Measurements from ENCODE around the gene RXRA. TPM values are rescaled to one million over a fixed set of nuclear protein-coding genes. Genes with fewer than 3 reads are reported as not detected.

RXRA gene
- total and polyA plus RNA-seq, 2 donors (not counting 3 experiments of a cell fraction or from before 2014, with no cell fraction given) = 15.4 to 37.4 TPM

GRCh38 chr9:134349936-134350335 lies 23.7 kb downstream of the RXRA start:
- H4K20me1 ChIP-seq (replicated peaks; ENCODE audit: control insufficient read depth, extremely low read depth, insufficient read depth, low read length) = no peaks in the 10 kb centered on the region
- intact Hi-C loops (cut with micrococcal nuclease) (no loop called here), dilution Hi-C loops (cut with MboI; ENCODE audit: extremely low pct_ligation_motif_present, low sequenced_read_pairs) (no loop called here)
- no TSS peak for BruUV-seq (replicated peaks)
- peaks cover 35% of the 10 kb centered on the region for H3K79me2 ChIP-seq (ENCODE audit: control insufficient read depth, insufficient read depth, low read length)
- H3K9ac ChIP-seq (replicated peaks; ENCODE audit: extremely low read depth, insufficient read depth, low read length) = no peak overlapping the region
- DNase-seq (ENCODE audit: low read depth, low spot score) = no peak
- no peak for FAIRE-seq
- CTCF ChIA-PET = interaction anchor here (0.7 kb wide), 1 partner anchor 93 kb away, joined by 3 read pairs; no protein-coding TSS in a partner anchor
- H3K9me1 ChIP-seq (replicated peaks; ENCODE audit: control insufficient read depth, extremely low read depth, insufficient read depth, low read length) = no peaks in the 10 kb centered on the region
- no peak overlapping the region for H3K4me3 ChIP-seq (replicated peaks in 1 of 3; ENCODE audit: insufficient read depth in 1 of 3, low read depth in 1 of 3, low read length in 3 of 3)
- POLR2A ChIA-PET = interaction anchor here (0.6 kb wide), 1 partner anchor 22 kb away, joined by 6 read pairs; no protein-coding TSS in a partner anchor
- H3K27me3 ChIP-seq (ENCODE audit: control insufficient read depth in 2 of 2, insufficient read depth in 2 of 2, low read length in 2 of 2) = no peaks in the 10 kb centered on the region
- no peak overlapping the region for H3K4me2 ChIP-seq (ENCODE audit: insufficient read depth, low read length)
- H3K27ac ChIP-seq (ENCODE audit: insufficient read depth, low read depth, low read length) = no peak overlapping the region
- H2AFZ ChIP-seq (ENCODE audit: low read depth, low read length) = no peak overlapping the region
- H3K4me1 ChIP-seq (ENCODE audit: control insufficient read depth, extremely low read depth, insufficient read depth, low read length) = no peaks in the 10 kb centered on the region
- H3K36me3 ChIP-seq (ENCODE audit: control insufficient read depth in 2 of 2, extremely low read depth in 1 of 2, insufficient read depth in 2 of 2, low read length in 2 of 2) = no peaks in the 10 kb centered on the region
- no peak for TF ChIP-seq JUN (IDR thresholded peaks at IDR 0.05; ENCODE audit: borderline replicate concordance, insufficient read depth, insufficient read length, low read depth)
- no peak for TF ChIP-seq GATA2 (IDR thresholded peaks at IDR 0.05; ENCODE audit: insufficient read depth, insufficient read length, low read depth, low read length)
- no peak for TF ChIP-seq MAX (IDR thresholded peaks at IDR 0.05; ENCODE audit: insufficient read depth, insufficient read length)
- TF ChIP-seq EZH2 (IDR thresholded peaks at IDR 0.05; ENCODE audit: borderline replicate concordance, low read depth, low read length, severe bottlenecking) = no peak
- no peak for TF ChIP-seq MYC (IDR thresholded peaks at IDR 0.05; ENCODE audit: low read depth, low read length)
- TF ChIP-seq POLR2AphosphoS5 (IDR thresholded peaks at IDR 0.05; ENCODE audit: insufficient read depth, low read depth, low read length) = no peak
- TF ChIP-seq CTCF (IDR thresholded peaks at IDR 0.05; ENCODE audit: extremely low read depth in 1 of 2, insufficient read depth in 1 of 2, low read depth in 1 of 2, low read length in 2 of 2) = no peak
- no peak for TF ChIP-seq POLR2A (IDR thresholded peaks at IDR 0.05; ENCODE audit: low read depth, low read length)
- TF ChIP-seq FOS (IDR thresholded peaks at IDR 0.05; ENCODE audit: borderline replicate concordance, insufficient read depth, low read length) = no peak
- no peaks in the 10 kb centered on the region for H3K9me3 ChIP-seq (replicated peaks; ENCODE audit: control insufficient read depth, insufficient read depth, low read length)

All from endothelial cell of umbilical vein (primary cell).